Activated T-helper 1 cell treated with anti-CD3 and anti-CD28 coated beads, Interleukin-12 subunit alpha, Interleukin-12 subunit beta, Interleukin-2, Interleukin-4 antibody, amounts not matched to agents 30 ng/mL and 10 ng/mL and 1 ng/mL, durations not matched to agents 14 hours and 24 hours and 36 hours (primary cell): ENCODE measurements around the gene FN1. TPM values are rescaled to one million over a fixed set of nuclear protein-coding genes. Genes with fewer than 3 reads are reported as not detected.
"Not testable (repeated sequence)": the region's sequence is repeated elsewhere in the genome, so short reads cannot be mapped to it uniquely, and the experiment has no call there.

ENCODE experiments used
- DNase-seq: peaks from one replicate; pipeline ENCODE4 v3.0.0; 2021; ENCODE audit warnings: low spot score
- H3K27ac Mint-ChIP-seq: one replicate; pipeline ENCODE4 v1.8.0; 2021; ENCODE audit warnings: mild to moderate bottlenecking, mixed read lengths
- H3K27me3 Mint-ChIP-seq: one replicate; pipeline ENCODE4 v1.8.0; 2022; ENCODE audit warnings: mild to moderate bottlenecking, moderate library complexity, mixed read lengths; ENCODE audit not compliant: insufficient read depth
- H3K36me3 Mint-ChIP-seq: one replicate; pipeline ENCODE4 v1.8.0; 2021; ENCODE audit warnings: low read depth, mixed read lengths
- H3K4me1 Mint-ChIP-seq: one replicate; pipeline ENCODE4 v1.8.0; 2021; ENCODE audit warnings: low read depth, mixed read lengths
- H3K4me3 Mint-ChIP-seq: one replicate; pipeline ENCODE4 v1.8.0; 2021; ENCODE audit warnings: mild to moderate bottlenecking, moderate library complexity, mixed read lengths
- H3K9me3 Mint-ChIP-seq: one replicate; pipeline ENCODE4 v1.8.0; 2021; ENCODE audit warnings: mixed read lengths
- intact Hi-C: fragments of 100-400 bp; cut with micrococcal nuclease; formaldehyde crosslinking; loops from one replicate; pipeline ENCODE4 v1.15.1; 2024
- total RNA-seq: library from RNA; stranded (reverse); gene quantifications from 2 replicates; pipeline ENCODE4 v1.2.3, GENCODE V29; 2022

FN1 gene
- total RNA-seq, 1 donor from 2014 or later, result 1.6 TPM

DNA sequence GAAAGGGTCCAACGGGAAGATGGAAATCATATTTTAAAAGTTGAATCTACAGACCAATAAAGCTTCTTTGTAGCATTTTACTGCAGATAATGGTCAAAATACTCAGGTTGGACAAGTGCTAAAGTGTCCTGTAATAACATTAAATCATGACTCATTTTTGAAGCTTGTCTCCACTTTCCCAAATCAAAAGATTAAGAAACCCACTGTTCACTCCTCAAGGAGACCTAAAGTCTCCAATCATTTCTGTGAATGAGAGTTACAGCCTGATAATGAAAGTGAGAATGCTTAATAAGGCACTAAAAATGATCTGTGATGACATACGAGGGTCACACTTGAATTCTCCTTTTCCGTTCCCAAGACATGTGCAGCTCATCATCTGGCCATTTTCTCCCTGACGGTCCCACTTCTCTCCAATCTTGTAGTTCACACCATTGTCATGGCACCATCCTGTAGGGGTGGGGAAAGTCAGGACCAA lies 70.6 kb downstream of the FN1 start:
- H3K4me1 Mint-ChIP-seq, result no peaks in the 10 kb centered on the region
- H3K9me3 Mint-ChIP-seq, result no peaks in the 10 kb centered on the region
- intact Hi-C loops, result no loop called here
- peaks cover 18% of the 10 kb centered on the region for H3K36me3 Mint-ChIP-seq
- H3K27ac Mint-ChIP-seq, result no peak overlapping the region
- H3K27me3 Mint-ChIP-seq, result no peaks in the 10 kb centered on the region
- H3K4me3 Mint-ChIP-seq, result no peak overlapping the region
- no peak for DNase-seq

DNA sequence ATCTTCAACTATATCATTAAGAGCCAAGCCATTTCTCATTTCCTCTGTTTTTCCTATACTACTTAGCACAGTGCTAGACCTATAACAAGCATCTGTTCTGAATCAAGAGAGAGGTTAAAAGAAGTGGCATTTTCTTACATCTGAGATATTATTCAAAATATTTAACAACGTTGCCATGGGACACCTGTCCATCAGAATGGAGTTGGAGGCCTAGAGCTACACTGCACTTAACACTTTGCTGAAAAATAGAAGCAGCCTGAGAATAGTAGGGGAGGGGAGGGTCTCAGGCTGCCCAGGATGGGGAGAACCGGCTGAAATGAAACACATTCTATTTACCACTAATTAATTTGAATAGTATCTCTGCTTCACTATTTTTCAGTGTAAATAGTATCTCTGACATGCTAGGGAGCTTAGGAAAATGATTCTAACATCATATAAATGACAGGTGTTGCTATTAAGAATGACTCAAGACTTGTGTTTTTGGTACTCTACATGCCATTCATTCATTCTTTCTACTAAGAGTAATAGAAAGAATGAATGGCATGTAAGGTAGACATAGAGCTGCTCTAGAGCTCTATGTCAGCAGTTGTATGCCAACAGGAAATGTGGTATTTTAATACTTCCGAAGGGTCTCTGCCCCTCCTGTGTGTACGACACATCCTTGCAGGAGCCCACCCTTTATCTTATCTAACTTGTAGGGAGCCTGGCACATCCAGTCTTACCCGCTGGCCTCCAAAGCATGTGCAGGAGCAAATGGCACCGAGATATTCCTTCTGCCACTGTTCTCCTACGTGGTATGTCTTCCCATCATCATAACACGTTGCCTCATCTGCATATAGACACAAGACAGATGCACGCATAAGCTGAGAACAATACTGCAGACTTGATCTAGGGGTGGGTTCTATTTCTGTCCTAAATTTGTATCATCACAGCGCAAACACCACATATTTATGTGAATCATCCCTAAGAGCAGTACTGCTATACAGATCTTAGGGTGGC lies 71.4 kb downstream of the FN1 start:
- H3K9me3 Mint-ChIP-seq, result no peaks in the 10 kb centered on the region
- intact Hi-C loops, result no loop called here
- peaks cover 17% of the 10 kb centered on the region for H3K36me3 Mint-ChIP-seq
- no peak overlapping the region for H3K27ac Mint-ChIP-seq
- no peaks in the 10 kb centered on the region for H3K27me3 Mint-ChIP-seq
- no peaks in the 10 kb centered on the region for H3K4me1 Mint-ChIP-seq
- no peak for DNase-seq
- H3K4me3 Mint-ChIP-seq, result no peak overlapping the region

DNA sequence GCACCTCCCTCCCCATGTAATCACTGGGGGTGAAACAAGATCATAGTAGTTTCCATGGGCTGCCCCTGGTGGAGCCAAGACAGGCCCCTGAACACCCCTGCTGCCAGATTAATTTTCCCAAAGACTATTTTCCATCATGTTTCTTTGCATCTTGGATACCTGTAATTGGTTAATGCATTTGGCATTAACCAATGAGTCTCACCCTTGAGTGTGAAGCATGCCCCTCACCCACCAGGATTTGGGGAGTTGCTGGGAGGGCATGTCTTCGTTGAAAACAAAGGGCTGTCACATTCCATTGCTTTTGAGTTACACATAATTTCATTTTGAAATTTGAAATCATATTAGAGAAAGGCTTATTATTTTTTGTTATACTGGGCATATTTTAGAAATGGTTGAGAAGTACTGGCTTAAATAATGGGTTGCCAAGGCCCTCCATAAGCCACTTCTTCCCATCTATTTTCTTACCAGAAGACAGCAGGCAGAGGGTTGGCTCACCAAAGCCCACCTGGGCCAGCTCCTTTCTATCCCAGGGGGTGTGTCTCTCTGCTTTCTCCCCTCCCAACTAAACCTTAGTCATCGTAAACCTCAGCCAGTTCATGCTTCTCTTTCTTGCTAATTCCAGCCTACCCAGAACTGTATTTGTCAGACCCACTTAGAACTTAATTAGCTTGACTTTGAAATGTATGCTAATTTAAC lies 72.3 kb downstream of the FN1 start:
- Mint-ChIP-seq H3K4me3 (no peak overlapping the region), H3K4me1 (no peaks in the 10 kb centered on the region), H3K36me3 (peaks cover 17% of the 10 kb centered on the region), H3K9me3 (no peaks in the 10 kb centered on the region), H3K27me3 (no peaks in the 10 kb centered on the region), H3K27ac (no peak overlapping the region)
- DNase-seq, result no peak
- intact Hi-C loops, result no loop called here

DNA sequence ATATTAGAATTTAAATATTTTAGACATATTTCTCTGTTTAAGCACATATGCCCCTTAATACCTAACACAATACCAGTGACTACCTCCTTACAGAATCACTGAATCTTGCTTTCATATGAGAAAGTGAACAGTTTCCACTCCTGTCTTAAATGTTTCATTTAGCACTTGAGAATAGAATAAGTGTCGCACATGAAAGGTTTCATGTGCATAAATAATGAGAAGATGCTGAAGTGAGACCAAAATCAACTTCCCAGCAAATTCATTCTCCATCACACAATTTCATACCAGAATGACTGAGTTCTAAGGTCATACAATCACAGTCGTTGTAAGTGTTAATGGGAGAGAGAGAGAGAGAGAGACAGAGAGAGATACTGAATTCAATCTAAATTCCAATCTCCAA lies 72.8 kb downstream of the FN1 start:
- no peak for DNase-seq
- intact Hi-C loops, result no loop called here
- no peaks in the 10 kb centered on the region for H3K27me3 Mint-ChIP-seq
- no peaks in the 10 kb centered on the region for H3K9me3 Mint-ChIP-seq
- H3K36me3 Mint-ChIP-seq, result peaks cover 18% of the 10 kb centered on the region
- no peak overlapping the region for H3K4me3 Mint-ChIP-seq
- H3K4me1 Mint-ChIP-seq, result no peaks in the 10 kb centered on the region
- no peak overlapping the region for H3K27ac Mint-ChIP-seq

DNA sequence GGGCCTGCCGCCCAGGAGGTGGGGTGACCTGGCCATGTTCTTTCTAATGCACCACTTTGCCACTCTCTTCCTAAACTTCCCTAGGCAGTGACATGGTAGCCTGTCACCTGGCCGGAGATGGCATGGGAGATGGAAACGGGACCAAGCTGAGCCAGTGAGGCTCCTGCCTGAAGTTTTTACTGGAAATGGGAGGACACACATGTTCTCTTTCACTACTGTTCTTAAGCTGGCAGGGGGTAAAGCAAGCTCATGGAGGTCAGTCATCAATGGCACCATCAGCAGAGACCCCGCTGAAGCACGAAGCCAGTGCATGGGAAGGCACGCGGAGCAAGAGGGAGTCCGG lies 73.3 kb downstream of the FN1 start:
- Mint-ChIP-seq H3K4me1 (no peaks in the 10 kb centered on the region), H3K27ac (no peak overlapping the region), H3K9me3 (no peaks in the 10 kb centered on the region), H3K4me3 (no peak overlapping the region), H3K27me3 (no peaks in the 10 kb centered on the region), H3K36me3 (peaks cover 18% of the 10 kb centered on the region)
- intact Hi-C loops, result no loop called here
- no peak for DNase-seq

DNA sequence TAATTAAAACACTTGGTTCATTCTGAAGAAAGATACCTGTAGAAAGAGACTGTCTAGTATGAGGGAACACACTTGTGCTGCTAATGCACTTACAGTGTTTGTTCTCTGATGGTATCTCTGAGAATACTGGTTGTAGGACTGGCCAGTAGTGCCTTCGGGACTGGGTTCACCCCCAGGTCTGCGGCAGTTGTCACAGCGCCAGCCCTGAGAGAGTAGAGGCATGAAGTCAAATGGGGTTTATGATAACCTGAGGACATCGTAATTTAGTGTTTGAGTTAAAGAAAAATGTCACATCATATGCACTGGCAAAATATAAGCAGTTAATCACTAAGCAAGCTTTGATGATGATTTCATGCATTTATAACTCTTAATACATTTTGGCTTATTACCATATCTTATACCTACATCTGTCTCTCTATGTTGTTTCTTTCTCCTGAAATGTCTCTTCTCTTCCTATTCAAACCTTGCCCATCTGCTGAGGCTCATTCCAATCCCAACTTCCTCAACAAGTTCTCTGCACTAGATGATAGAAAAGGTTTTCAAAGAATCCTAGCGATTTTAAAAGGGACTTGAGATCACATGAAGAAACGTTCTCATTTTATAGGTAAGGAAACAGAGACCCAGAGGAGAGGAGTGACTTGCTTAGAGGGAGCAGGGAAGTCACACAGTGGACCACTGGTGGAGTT lies 73.8 kb downstream of the FN1 start:
- Mint-ChIP-seq H3K4me1 (no peaks in the 10 kb centered on the region), H3K4me3 (no peak overlapping the region), H3K27ac (no peak overlapping the region), H3K36me3 (peaks cover 18% of the 10 kb centered on the region), H3K27me3 (no peaks in the 10 kb centered on the region), H3K9me3 (no peaks in the 10 kb centered on the region)
- no peak for DNase-seq
- intact Hi-C loops, result no loop called here

DNA sequence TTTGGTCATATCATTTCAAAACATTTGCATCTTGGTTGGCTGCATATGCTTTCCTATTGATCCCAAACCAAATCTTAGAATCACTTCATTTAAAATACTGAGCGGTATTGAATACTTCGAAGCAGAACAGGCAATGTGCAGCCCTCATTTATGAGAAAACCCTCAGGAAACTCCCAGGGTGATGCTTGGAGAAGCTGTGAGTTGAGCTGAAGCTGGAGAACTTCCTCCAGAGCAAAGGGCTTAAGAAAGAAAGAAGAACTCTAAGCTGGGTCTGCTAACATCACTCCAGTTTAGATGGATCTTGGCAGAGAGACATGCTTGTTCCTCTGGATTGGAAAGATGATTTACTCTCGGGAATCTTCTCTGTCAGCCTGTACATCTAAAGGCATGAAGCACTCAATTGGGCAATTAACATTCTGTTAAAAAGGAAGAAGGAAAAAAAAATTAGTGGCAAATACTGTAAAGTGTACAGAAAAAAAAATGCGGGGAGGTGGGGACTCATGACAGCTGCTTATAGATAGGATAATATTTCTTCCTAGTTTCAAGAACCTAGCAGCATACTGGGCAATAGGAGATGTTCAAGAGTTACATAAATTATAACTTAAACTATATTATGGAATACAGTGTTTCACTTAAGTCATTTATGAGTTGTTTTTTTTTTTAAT lies 74.5 kb downstream of the FN1 start:
- Mint-ChIP-seq H3K4me1 (no peaks in the 10 kb centered on the region), H3K27ac (no peak overlapping the region), H3K36me3 (peaks cover 18% of the 10 kb centered on the region), H3K27me3 (no peaks in the 10 kb centered on the region), H3K4me3 (no peak overlapping the region), H3K9me3 (no peaks in the 10 kb centered on the region)
- intact Hi-C loops, result no loop called here
- DNase-seq, result no peak

DNA sequence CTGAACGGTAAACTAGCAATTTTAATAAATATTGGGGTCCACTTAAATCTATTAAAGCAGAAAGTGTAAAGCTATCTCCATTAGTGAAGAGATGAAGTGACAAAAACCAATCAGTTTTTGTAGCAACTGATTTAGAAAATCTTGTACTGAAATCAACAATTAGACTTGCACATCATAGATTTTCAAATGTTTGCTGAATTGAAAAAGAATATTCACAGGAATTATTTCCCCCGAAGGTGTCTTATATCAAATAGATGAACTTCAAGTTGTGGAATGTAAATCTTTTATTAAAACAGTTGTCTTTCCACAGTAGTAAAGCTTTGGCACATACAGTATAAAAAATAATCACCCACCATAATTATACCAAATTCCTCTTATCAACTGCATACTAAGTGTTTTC lies 75.3 kb downstream of the FN1 start:
- Mint-ChIP-seq H3K27me3 (no peaks in the 10 kb centered on the region), H3K9me3 (no peaks in the 10 kb centered on the region), H3K36me3 (peaks cover 18% of the 10 kb centered on the region), H3K27ac (no peak overlapping the region), H3K4me3 (no peak overlapping the region), H3K4me1 (no peaks in the 10 kb centered on the region)
- DNase-seq, result no peak
- intact Hi-C loops, result no loop called here

DNA sequence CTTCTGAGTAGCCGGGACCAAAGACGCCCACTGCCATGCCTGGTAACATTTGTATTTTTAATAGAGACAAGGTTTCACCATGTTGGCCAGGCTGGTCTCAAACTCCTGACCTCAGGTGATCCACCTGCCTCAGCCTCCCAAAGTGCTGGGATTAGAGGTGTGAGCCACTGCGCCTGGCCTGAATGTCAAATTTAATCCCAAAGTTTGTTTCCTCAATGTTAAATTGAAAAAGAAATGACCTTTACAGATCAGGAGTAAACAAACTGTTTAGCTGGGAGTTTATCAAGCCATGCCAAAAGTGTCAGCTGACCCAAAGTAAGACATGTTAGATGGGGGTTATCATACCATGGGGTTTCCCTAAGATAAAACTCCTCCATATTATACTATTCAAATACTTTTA lies 75.8 kb downstream of the FN1 start:
- H3K9me3 Mint-ChIP-seq, DNase-seq, H3K27me3 Mint-ChIP-seq, intact Hi-C loops, H3K4me3 Mint-ChIP-seq, H3K27ac Mint-ChIP-seq, H3K4me1 Mint-ChIP-seq: not testable (repeated sequence)
- peaks cover 19% of the 10 kb centered on the region for H3K36me3 Mint-ChIP-seq

DNA sequence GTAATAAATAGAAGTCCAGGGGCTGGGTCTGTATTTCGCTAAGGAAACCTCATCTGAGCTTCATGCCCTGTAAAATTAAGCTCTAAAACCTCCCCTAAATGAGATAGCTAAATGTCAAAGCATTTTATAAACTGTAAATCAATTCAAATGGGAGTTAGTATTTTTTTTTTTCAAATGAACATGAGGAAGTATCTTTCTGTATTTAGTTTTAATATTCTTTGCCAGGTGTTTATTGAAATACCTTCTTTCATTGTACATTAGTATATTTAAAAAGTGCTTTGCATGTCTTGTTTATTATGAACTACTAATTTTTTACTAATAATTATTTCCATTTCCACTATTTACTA lies 76.3 kb downstream of the FN1 start:
- H3K27ac Mint-ChIP-seq, result no peak overlapping the region
- no peaks in the 10 kb centered on the region for H3K27me3 Mint-ChIP-seq
- H3K36me3 Mint-ChIP-seq, result peaks cover 18% of the 10 kb centered on the region
- H3K9me3 Mint-ChIP-seq, result no peaks in the 10 kb centered on the region
- no peak overlapping the region for H3K4me3 Mint-ChIP-seq
- intact Hi-C loops, result no loop called here
- no peak for DNase-seq
- H3K4me1 Mint-ChIP-seq, result no peaks in the 10 kb centered on the region

DNA sequence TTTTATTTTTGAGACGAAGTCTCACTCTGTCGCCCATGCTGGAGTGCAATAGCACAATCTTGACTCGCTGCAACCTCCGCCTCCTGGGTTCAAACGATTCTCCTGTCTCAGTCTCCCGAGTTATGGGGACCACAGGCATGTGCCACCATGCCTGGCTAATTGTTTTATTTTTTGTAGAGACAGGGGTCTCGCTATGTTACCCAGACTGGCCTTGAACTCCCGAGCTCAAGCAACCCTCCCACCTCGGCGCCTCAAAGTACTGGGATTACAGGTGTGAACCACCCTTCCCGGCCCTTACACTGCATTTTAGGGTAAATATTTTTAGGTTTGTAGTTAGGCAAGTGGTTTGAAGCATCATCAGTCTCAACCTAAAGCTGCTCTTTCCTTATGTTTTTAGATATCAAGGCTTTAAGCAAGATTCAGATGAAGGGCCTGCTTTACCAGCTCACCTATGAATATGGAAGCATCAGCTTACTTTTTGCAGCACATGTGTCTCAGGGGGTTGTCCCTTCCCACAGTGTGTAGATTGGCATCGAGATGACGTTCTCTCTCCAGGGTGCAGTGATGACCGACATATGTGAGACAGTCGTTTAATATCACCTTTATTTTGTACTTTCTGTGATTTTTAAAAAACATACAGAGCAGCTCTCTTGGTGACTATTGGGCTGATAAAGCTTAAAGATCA lies 76.8 kb downstream of the FN1 start:
- Mint-ChIP-seq H3K36me3 (peaks cover 16% of the 10 kb centered on the region), H3K27ac (no peak overlapping the region), H3K27me3 (no peaks in the 10 kb centered on the region), H3K4me3 (no peak overlapping the region), H3K9me3 (no peaks in the 10 kb centered on the region), H3K4me1 (no peaks in the 10 kb centered on the region)
- intact Hi-C loops, result no loop called here
- no peak for DNase-seq

DNA sequence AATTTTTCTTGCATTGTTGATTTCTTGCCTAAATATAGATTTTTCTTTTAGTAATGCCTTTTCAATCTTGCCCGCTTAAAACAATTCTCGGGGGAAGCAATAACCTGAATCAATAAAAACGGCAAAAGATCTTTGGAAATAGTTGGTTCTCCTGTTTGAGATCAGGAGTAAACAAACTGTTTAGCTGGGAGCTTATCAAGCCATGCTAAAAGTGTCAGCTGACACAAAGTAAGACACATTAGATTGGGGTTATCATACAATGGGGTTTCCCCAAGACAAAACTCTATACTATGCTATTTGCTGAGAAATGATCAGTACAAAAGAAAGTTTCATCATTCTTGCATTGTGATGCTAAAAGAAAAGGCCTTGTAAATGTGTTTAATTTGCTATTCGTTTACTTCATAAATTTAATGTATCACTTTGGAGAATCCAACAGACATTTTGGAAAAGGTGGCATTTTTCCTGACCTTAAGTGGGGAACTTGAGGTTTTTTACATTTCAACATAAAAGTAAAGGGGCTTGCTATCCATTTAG lies 77.5 kb downstream of the FN1 start:
- intact Hi-C loops, result no loop called here
- H3K4me1 Mint-ChIP-seq, result no peaks in the 10 kb centered on the region
- H3K27ac Mint-ChIP-seq, result no peak overlapping the region
- H3K36me3 Mint-ChIP-seq, result peaks cover 14% of the 10 kb centered on the region
- no peaks in the 10 kb centered on the region for H3K9me3 Mint-ChIP-seq
- no peak for DNase-seq
- H3K4me3 Mint-ChIP-seq, result no peak overlapping the region
- H3K27me3 Mint-ChIP-seq, result no peaks in the 10 kb centered on the region
